Activated B cell treated with CpG ODN at 0.5 μM for 24 hours (primary cell): ENCODE data around the gene CYB5R3. TPM values are rescaled to one million over a fixed set of nuclear protein-coding genes. Genes with fewer than 3 reads are reported as not detected.

ENCODE experiments used
- ATAC-seq: fragments of 200-7000 bp; cut with Tn5 transposase; one replicate; pipeline ENCODE4 v1.10.0; 2021; ENCODE audit warnings: low read depth, mild to moderate bottlenecking, moderate library complexity
- CTCF ChIA-PET: fragments of 350-600 bp; sonication (Branson Sonifier 250); formaldehyde crosslinking; loops from one replicate; lab custom pipeline; 2021; ENCODE audit warnings: antibody characterized with exemption; lab: Charles Lee
- POLR2A ChIA-PET: fragments of 350-600 bp; sonication (Branson Sonifier 250); formaldehyde crosslinking; loops from one replicate; lab custom pipeline; 2021; ENCODE audit warnings: antibody characterized with exemption; lab: Charles Lee
- DNase-seq: peaks from one replicate; pipeline ENCODE4 v3.0.0; 2022
- H3K27ac Mint-ChIP-seq: one replicate; pipeline ENCODE4 v1.8.0; 2020; ENCODE audit warnings: mixed read lengths
- H3K27me3 Mint-ChIP-seq: one replicate; pipeline ENCODE4 v1.8.0; 2021; ENCODE audit warnings: mixed read lengths
- H3K36me3 Mint-ChIP-seq: one replicate; pipeline ENCODE4 v1.8.0; 2021; ENCODE audit warnings: low read depth, mixed read lengths
- H3K4me1 Mint-ChIP-seq: one replicate; pipeline ENCODE4 v1.8.0; 2021; ENCODE audit warnings: mixed read lengths
- H3K4me3 Mint-ChIP-seq: one replicate; pipeline ENCODE4 v1.8.0; 2020; ENCODE audit warnings: mild to moderate bottlenecking, mixed read lengths
- H3K9me3 Mint-ChIP-seq: one replicate; pipeline ENCODE4 v1.8.0; 2020; ENCODE audit warnings: mixed read lengths
- intact Hi-C: fragments of 100-400 bp; cut with micrococcal nuclease; formaldehyde crosslinking; loops from one replicate; pipeline ENCODE4 v1.15.1; 2024
- total RNA-seq: library from RNA; stranded (reverse); gene quantifications from 2 replicates; pipeline ENCODE4 v1.2.3, GENCODE V29; 2022
- TF ChIP-seq, protein P1 (sequence below): fragments of 200-600 bp; IDR thresholded peaks from one replicate; pipeline ENCODE4 v1.8.0; 2022; ENCODE audit warnings: antibody characterized with exemption, mild to moderate bottlenecking

The CYB5R3 gene
- total RNA-seq, 1 donor from 2014 or later: 91.7 TPM

DNA sequence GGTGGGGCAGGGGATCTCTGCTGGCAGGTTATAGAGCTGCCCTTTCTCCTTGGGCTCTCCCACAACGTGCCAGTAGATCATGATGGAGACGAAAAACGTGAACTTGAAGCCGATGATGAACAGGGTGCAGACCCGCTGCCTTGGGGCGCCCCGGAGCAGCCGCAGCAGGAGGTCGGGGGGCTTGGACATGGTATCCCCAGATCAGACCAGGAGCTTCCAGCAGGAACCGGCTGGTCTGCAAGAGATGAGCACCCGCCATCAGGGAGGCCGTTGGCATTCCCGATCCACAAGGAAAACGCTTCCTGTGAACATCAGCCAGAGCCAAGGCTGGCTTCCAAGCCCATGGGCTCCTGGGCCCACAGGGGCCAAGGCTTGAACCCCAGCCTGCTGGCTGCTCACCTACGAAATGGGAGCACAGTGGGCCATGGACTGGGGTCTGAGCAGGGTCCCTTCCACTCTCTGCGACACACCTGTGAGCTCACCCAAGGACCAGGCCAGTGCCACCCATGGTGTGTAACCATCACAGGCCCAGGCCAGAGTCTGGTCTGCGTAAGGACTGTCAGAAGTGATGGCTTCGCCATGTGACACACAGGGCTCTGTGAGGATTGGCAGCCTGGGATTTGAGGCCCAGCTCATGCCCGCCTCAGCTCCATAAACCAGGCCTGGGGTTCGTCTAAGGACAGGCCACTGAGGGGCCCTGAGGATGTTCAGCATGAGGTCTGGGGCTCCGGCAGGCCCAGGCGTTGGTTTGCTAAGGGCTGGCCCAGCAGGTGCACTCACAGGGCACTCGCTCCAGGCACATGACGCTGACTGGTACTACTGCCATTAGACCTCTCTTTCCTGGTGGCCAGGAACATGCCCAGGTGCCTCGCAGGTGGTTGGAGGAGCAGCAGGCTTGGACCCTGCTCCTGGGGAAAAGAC is 44.8 kb upstream of the CYB5R3 start:
- TF ChIP-seq, protein P1, sequence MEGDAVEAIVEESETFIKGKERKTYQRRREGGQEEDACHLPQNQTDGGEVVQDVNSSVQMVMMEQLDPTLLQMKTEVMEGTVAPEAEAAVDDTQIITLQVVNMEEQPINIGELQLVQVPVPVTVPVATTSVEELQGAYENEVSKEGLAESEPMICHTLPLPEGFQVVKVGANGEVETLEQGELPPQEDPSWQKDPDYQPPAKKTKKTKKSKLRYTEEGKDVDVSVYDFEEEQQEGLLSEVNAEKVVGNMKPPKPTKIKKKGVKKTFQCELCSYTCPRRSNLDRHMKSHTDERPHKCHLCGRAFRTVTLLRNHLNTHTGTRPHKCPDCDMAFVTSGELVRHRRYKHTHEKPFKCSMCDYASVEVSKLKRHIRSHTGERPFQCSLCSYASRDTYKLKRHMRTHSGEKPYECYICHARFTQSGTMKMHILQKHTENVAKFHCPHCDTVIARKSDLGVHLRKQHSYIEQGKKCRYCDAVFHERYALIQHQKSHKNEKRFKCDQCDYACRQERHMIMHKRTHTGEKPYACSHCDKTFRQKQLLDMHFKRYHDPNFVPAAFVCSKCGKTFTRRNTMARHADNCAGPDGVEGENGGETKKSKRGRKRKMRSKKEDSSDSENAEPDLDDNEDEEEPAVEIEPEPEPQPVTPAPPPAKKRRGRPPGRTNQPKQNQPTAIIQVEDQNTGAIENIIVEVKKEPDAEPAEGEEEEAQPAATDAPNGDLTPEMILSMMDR: no peak
- H3K27me3 Mint-ChIP-seq: no peaks in the 10 kb centered on the region
- intact Hi-C loops: loop anchor here (2.0 kb wide), 1 partner anchor 79 kb away; the partner anchor contains the start of gene POLDIP3
- ChIA-PET POLR2A (interaction anchor here (0.6 to 1.5 kb wide), 4 partner anchors 36 to 155 kb away, joined by 3 to 5 read pairs (median 4); partner anchors contain the start of gene POLDIP3), CTCF (no interaction called here)
- H3K4me3 Mint-ChIP-seq: no peak overlapping the region
- H3K27ac Mint-ChIP-seq: no peak overlapping the region
- ATAC-seq (no peak), DNase-seq (no peak)
- peaks cover 42% of the 10 kb centered on the region for H3K4me1 Mint-ChIP-seq
- H3K9me3 Mint-ChIP-seq: no peaks in the 10 kb centered on the region
- H3K36me3 Mint-ChIP-seq: no peaks in the 10 kb centered on the region

DNA sequence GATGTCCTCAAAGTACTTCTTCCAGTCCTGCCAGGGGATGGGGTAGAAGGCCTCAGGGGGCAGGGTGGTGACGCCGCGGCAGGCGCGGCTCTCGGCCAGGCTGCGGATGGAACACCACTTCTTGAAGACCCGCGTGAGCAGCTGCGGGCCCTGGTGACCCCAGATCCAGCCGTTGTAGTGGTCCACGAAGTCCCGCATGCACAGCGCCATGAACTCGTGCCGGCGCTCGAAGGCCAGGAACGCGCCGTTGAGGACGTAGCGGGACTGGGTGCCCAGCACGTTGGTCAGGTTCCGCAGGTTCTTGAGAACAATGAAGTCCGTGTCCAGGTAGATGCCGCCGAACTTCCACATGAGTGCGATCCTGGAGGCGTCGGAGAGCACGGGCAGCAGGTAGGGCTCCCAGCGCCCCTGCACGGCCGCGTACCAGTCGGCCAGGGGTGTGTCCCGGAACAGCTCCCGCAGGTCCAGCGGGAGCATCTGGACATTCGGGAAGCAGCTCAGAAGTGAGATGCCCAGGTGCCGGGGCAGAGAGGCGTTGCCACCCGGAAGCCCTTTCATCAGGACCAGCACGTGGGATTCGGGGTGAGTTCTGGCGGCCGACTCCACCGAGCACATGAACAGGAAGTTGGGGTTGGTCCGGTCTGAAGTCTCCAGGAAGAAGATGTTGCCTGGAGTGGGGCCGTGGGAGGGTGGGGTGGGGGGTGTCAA is 44.0 kb upstream of the CYB5R3 start:
- Mint-ChIP-seq H3K36me3 (no peaks in the 10 kb centered on the region), H3K4me3 (no peak overlapping the region), H3K9me3 (no peaks in the 10 kb centered on the region), H3K27me3 (no peaks in the 10 kb centered on the region), H3K27ac (no peak overlapping the region), H3K4me1 (peaks cover 42% of the 10 kb centered on the region)
- CTCF ChIA-PET: no interaction called here
- intact Hi-C loops: loop anchor here (2.0 kb wide), 1 partner anchor 78 kb away; the partner anchor contains the start of gene POLDIP3
- ATAC-seq: no peak
- POLR2A ChIA-PET: interaction anchor here (0.6 to 1.5 kb wide), 4 partner anchors 25 to 78 kb away, joined by 3 to 5 read pairs (median 4); partner anchors contain the start of gene POLDIP3
- no peak for DNase-seq
- TF ChIP-seq, protein P1: no peak

DNA sequence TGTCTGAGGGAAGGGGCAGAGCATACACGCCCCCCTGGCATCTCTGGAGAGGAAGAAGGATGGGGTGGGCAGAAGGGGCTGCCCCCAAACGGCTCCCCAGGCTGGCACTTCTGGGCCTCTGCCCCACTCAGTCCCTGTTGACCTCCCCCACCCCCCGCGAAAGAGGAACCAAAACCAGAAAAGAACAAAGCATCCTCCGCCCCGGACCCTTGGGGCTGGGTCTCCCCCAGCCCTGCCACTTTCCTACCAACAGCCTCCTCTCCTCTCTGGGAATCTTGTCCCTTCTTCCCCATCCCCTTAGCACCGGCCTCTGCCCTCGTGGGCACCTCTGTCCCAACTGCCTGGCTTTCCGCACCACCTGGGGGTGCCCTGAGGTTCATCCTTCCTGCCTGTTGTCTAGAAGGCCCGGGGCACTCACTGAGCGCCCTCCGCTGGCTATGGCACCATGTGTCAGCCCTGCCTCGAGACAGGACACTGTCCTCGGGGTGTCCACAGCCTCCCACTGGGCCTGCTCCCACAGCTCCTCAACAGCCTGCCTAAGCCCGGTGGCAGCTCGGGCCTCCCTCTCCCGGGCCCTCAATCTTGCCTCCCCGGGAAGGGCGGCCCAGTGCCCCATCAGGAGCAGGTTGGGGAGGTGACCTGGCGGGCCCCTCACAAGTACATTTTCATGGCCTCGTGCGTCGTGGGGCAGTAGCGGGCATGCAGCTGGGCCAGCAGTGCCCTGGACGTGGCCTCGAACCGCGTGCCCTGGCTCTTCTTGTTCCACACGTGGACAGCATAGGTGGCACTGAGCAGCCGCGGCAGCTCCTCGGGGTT is 43.3 kb upstream of the CYB5R3 start:
- Mint-ChIP-seq H3K4me3 (peak overlapping the region; percentile 68), H3K36me3 (no peaks in the 10 kb centered on the region), H3K4me1 (peaks cover 42% of the 10 kb centered on the region), H3K27me3 (no peaks in the 10 kb centered on the region), H3K27ac (peak overlapping the region; percentile 88), H3K9me3 (no peaks in the 10 kb centered on the region)
- CTCF ChIA-PET: no interaction called here
- DNase-seq: peak; percentile 45
- TF ChIP-seq, protein P1: no peak
- POLR2A ChIA-PET: interaction anchor here (1.2 to 1.5 kb wide), 3 partner anchors 24 to 77 kb away, joined by 3 to 5 read pairs (median 4); partner anchors contain the start of gene POLDIP3
- intact Hi-C loops: loop anchor here (1.0 to 2.0 kb wide), 3 partner anchors 30 to 78 kb away; partner anchors contain the start of gene POLDIP3
- ATAC-seq: peak; percentile 87

DNA sequence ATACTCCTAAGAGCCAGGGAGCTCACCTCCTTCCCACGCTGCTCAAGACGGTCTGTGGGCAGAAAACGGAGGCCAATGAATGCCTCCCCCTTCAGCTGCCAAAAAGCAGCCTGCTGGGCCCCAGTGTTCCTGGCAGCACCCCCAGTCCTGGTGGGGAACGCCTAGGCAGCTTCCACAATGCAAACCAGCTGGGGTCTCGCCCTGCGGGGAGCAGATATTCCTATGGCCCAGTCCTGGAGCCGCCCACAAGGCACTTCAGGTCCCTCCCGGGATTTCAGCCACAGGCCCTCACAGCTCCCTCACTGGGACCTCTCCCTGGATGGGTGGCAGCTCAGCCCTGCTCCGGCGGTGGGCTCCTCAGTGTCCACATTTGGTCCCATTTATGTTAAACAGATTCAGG is 42.2 kb upstream of the CYB5R3 start:
- H3K9me3 Mint-ChIP-seq: no peaks in the 10 kb centered on the region
- POLR2A ChIA-PET: interaction anchor here (1.8 kb wide), 1 partner anchor 26 kb away, joined by 4 read pairs; no protein-coding TSS in a partner anchor
- H3K4me1 Mint-ChIP-seq: peaks cover 41% of the 10 kb centered on the region
- no peak overlapping the region for H3K4me3 Mint-ChIP-seq
- intact Hi-C loops: no loop called here
- no peak for DNase-seq
- H3K27me3 Mint-ChIP-seq: no peaks in the 10 kb centered on the region
- CTCF ChIA-PET: interaction anchor here (1.7 kb wide), 1 partner anchor 176 kb away, joined by 4 read pairs; no protein-coding TSS in a partner anchor
- no peak for ATAC-seq
- no peaks in the 10 kb centered on the region for H3K36me3 Mint-ChIP-seq
- no peak overlapping the region for H3K27ac Mint-ChIP-seq
- TF ChIP-seq, protein P1: no peak
